Chondrocyte (in vitro differentiated cells): ENCODE results near the gene S100P. TPM values are rescaled to one million over a fixed set of nuclear protein-coding genes. Genes with fewer than 3 reads are reported as not detected.
A peak's percentile ranks its signal among the peaks of the same experiment; 100 is the strongest.

Experiments used
- DNase-seq: peaks from one replicate; pipeline ENCODE4 v3.0.0; 2021; ENCODE audit warnings: mixed read lengths, low spot score
- H3K27ac Mint-ChIP-seq: one replicate; pipeline ENCODE4 v1.8.0; 2021; ENCODE audit warnings: mild to moderate bottlenecking, moderate library complexity, mixed read lengths; ENCODE audit not compliant: unreplicated experiment
- H3K27me3 Mint-ChIP-seq: 2 replicates; pipeline ENCODE4 v1.8.0; 2021; ENCODE audit warnings: low read depth, mixed read lengths
- H3K36me3 Mint-ChIP-seq: 2 replicates; pipeline ENCODE4 v1.8.0; 2021; ENCODE audit warnings: low read depth, mixed read lengths
- H3K4me1 Mint-ChIP-seq: 2 replicates; pipeline ENCODE4 v1.8.0; 2021; ENCODE audit warnings: low read depth, mild to moderate bottlenecking, mixed read lengths
- H3K4me3 Mint-ChIP-seq: one replicate; pipeline ENCODE4 v1.8.0; 2021; ENCODE audit warnings: mild to moderate bottlenecking, moderate library complexity, mixed read lengths; ENCODE audit not compliant: unreplicated experiment
- H3K9me3 Mint-ChIP-seq: 2 replicates; pipeline ENCODE4 v1.8.0; 2021; ENCODE audit warnings: low read depth, mixed read lengths
- total RNA-seq: library from RNA; stranded (reverse); gene quantifications from 3 replicates; pipeline ENCODE4 v1.2.1, GENCODE V29; 2021
- TF ChIP-seq, protein P1 (sequence below): fragments of 200-600 bp; sonication (generic); IDR thresholded peaks from 2 replicates; pipeline ENCODE4 v1.5.0; 2021; ENCODE audit warnings: antibody characterized with exemption, mild to moderate bottlenecking, moderate library complexity

Gene S100P
- total RNA-seq, 1 donor from 2014 or later = 0.95 TPM

GRCh38 chr4:6740347-6740746 lies 46.7 kb downstream of the S100P start:
- Mint-ChIP-seq H3K27me3 (no peaks in the 10 kb centered on the region), H3K27ac (no peak overlapping the region)

GRCh38 chr4:6742507-6742906 lies 48.8 kb downstream of the S100P start:
- TF ChIP-seq, protein P1, sequence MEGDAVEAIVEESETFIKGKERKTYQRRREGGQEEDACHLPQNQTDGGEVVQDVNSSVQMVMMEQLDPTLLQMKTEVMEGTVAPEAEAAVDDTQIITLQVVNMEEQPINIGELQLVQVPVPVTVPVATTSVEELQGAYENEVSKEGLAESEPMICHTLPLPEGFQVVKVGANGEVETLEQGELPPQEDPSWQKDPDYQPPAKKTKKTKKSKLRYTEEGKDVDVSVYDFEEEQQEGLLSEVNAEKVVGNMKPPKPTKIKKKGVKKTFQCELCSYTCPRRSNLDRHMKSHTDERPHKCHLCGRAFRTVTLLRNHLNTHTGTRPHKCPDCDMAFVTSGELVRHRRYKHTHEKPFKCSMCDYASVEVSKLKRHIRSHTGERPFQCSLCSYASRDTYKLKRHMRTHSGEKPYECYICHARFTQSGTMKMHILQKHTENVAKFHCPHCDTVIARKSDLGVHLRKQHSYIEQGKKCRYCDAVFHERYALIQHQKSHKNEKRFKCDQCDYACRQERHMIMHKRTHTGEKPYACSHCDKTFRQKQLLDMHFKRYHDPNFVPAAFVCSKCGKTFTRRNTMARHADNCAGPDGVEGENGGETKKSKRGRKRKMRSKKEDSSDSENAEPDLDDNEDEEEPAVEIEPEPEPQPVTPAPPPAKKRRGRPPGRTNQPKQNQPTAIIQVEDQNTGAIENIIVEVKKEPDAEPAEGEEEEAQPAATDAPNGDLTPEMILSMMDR = no peak
- Mint-ChIP-seq H3K4me3 (no peak overlapping the region), H3K4me1 (peaks cover 11% of the 10 kb centered on the region), H3K27me3 (no peaks in the 10 kb centered on the region), H3K36me3 (no peaks in the 10 kb centered on the region), H3K27ac (no peak overlapping the region), H3K9me3 (peaks cover 10% of the 10 kb centered on the region)
- no peak for DNase-seq

More at GRCh38 chr4:6740347-6740746, 46.7 kb downstream of the S100P start:
- DNase-seq = peak; percentile 65
- H3K9me3 Mint-ChIP-seq = peaks cover 10% of the 10 kb centered on the region
- H3K4me1 Mint-ChIP-seq = peaks cover 3% of the 10 kb centered on the region
- no peaks in the 10 kb centered on the region for H3K36me3 Mint-ChIP-seq
- TF ChIP-seq, protein P1 = no peak
- H3K4me3 Mint-ChIP-seq = no peak overlapping the region

- TF ChIP-seq, protein P1 = no peak
- DNase-seq = peak; percentile 63
- Mint-ChIP-seq H3K36me3 (no peaks in the 10 kb centered on the region), H3K9me3 (peaks cover 10% of the 10 kb centered on the region), H3K27me3 (no peaks in the 10 kb centered on the region), H3K27ac (no peak overlapping the region), H3K4me1 (peaks cover 16% of the 10 kb centered on the region), H3K4me3 (no peak overlapping the region)
Measured at GRCh38 chr4:6742989-6743388, 49.3 kb downstream of the S100P start.

Other genes starting within 250 kb of the S100P start
- gene PPP2R2C, start 221.3 kb upstream of the S100P start, total RNA-seq = 0.10 to 0.94 TPM (median 0.13 TPM) in 3 replicates
- 36.7 to 46.4 TPM (median 44.1 TPM) in 3 replicates for gene MAN2B2, start 118.7 kb upstream of the S100P start, total RNA-seq
- gene MRFAP1, start 53.2 kb upstream of the S100P start, total RNA-seq = 247 to 293 TPM (median 250 TPM) in 3 replicates
- 44.7 to 52.9 TPM (median 46.5 TPM) in 3 replicates for gene MRFAP1L1, start 16.0 kb downstream of the S100P start, total RNA-seq
- gene BLOC1S4, start 22.3 kb downstream of the S100P start, total RNA-seq = 15.5 to 16.7 TPM (median 16.2 TPM) in 3 replicates
- 24.7 to 27.4 TPM (median 26.2 TPM) in 3 replicates for gene KIAA0232, start 88.8 kb downstream of the S100P start, total RNA-seq
- gene TBC1D14, start 215.9 kb downstream of the S100P start, total RNA-seq = 24.2 to 29.1 TPM (median 25.2 TPM) in 3 replicates